DMS114 treated with DMSO at 0.1 percent for 48 hours (cell line): ENCODE data around the gene PCK1.
A peak's percentile ranks its signal among the peaks of the same experiment; 100 is the strongest.

Experiments
- DNase-seq: peaks from one replicate; lab custom pipeline; 2025; ENCODE audit not compliant: unreplicated experiment; lab: John Stamatoyannopoulos, UW

The PCK1 gene

GRCh38 chr20:57587989-57588377 lies 27.1 kb downstream of the PCK1 start:
- DNase-seq = no peak

DNA sequence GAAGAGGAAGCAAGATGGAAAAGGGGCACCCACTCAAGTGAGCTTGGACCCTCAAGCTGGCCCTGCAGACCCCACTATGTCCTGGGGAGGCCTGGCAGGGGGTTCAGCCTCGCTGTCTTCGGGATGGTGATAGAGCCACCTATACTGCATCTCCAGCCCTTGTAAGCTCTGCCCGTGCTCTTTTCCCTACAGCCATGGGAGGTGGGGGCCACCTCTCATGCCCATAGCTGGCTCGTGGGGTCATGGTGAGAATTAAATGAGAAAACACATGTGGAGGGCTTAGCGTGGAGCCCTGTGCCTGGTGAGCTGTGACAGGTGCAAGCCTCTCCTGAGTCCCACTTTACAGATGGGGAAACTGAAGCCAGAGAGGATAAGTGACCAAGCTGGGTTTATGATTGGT lies 27.7 kb downstream of the PCK1 start:
- no peak for DNase-seq

DNA sequence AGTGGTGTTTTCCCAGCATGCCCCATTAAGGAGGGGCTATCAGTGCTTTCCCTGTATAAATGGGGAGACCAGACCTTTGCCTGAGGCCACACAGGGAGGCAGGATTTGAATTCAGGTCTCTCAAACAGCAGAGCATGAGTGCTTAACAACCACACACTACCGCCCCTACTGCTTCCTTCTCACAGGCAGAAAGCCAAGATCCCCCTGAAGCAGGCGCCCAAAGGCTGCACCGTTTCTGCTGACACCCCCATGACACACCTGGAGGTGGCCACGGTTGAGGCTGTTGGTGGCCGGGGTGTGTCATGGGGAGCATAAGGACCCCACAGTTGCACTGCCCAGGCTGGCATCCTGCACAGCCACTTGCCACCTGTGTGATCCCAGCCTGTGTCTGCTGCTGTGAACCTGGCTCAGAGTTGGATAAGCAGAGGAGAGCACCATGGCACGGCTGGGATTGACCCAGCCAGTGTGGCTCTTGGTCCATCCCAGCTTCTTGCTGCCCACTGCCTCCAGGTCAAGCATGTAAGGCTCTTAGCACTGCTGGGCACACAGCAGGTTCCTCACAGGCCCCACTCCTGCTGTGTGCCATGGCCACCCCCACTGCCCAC lies 28.3 kb downstream of the PCK1 start:
- no peak for DNase-seq

GRCh38 chr20:57589728-57590484 lies 29.0 kb downstream of the PCK1 start:
- DNase-seq = no peak

DNA sequence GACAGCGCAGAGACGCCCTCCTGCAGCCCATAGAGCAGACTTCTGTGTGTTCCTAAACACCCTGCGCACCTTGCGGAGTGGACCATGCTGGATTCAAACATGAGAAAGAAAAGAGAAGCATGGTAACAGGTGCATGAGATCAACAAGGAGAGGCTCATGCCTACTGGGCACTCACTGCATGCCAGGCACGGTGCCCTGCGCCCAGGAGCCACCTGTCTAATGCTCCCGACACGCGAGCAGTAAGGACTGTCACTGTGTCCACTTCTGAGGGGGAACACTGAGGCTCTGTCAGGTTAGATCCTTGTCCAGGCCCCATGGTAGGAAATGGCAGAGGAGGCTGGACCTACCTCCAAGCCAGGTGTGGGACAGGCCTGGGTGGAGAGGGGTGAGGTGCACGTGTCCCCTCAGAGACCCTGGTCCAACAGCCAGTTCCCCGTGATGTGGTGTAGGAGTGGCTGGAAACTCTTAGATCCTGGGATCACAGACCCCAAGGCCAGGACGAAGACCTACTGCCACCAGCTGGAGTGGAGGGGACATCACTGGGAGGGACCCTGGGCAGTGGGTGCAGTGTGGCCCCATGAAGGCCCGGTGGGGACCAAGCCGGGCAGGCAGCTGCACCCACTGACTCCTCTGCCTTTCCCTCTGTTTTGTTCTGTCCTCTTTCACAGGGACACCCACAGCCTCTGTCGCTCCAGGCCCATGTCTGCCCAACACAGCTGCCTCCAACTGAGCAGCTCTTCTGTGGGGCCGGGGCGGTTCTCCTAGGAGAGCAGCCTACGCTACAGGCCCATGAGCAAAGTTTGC lies 29.8 kb downstream of the PCK1 start:
- no peak for DNase-seq

DNA sequence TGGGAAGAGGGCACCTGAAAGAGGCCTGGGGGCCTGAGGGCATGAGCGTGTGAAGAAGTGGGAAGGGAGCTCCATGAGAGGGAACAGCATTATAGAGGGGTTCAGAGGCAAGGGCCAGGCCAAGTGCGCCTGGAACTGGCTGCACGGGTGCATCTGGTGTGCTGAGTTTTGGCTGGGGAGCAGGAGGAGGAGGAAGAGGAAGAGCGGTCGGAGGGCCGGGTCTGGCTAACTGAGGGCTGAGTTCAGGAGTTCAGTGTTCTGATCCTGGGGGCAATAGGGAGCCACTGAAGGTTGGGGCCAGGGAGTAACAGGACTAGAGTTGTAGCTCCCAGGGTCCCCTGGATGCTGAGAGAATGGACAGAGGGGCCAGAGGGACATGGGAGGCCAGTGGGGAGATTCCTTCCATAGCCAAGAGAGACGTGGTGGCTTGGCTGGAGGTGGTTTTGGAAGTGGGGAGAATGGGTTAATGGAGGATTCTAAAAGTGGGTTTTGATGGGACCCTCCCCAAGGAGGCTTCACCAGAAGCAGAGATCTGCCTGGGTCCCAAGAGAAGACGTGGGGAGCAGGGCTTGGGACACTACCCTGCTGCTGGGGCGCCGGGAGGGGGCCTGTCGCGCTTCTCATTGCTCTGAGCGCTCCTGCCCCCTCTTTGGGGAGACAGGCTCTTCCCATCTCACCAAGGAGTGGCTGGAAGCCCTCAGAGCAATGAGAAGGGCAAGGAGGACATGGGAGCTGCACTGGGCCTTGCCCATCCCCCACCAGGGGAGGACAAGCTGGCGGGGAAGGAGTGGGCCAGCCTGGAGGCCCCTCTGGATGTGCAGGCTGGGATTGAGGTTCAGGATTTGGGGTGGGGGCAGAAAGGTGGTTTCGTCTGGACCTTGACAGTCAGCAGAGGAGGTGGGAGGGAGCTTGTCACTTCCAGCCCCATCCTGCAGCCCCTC lies 30.6 kb downstream of the PCK1 start:
- DNase-seq = no peak

GRCh38 chr20:57592263-57593092 lies 31.6 kb downstream of the PCK1 start:
- no peak for DNase-seq

GRCh38 chr20:57593134-57593886 lies 32.4 kb downstream of the PCK1 start:
- DNase-seq = no peak

DNA sequence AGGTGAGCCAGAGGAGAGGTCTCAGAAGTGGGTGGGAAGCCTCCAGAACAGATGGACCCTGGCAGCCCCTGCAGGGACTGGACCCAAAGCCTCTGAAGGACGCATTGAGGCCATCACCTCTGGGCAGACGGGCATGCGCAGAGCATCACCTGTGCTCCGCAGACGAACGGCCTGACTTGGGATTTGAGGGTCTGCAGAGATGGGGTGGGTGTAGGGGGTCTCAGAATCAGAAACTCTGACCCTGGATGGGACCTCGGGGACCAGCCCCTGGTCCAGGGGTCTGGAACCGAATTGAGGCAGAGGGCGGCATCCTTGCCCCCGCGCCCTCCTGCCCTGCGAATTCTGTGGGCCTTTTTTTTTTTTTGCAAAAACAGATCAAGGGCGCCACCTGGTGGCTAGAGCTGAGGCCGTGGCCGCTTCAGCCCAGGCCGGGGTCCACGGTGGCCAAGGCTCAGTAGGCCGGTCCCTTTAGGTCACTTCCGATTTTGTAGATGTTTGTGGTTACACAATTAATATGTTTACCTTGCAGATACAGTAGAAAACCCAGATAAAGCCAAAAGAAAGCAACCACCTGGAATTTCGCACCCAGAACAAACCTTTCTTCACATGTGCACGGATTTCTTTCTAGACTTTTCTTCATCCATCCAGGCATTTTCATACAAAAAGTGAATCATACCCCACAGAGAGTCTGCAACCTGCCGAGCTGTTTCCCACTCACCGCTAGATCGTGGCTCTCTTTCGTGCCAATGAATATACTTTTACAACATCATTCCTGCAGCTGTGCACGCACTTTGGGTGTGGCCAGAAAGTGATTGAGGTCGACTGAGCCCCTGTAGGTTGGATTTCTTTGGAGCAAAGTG lies 33.4 kb downstream of the PCK1 start:
- peak; percentile 7 for DNase-seq

GRCh38 chr20:57595041-57596030 lies 34.4 kb downstream of the PCK1 start:
- no peak for DNase-seq

DNA sequence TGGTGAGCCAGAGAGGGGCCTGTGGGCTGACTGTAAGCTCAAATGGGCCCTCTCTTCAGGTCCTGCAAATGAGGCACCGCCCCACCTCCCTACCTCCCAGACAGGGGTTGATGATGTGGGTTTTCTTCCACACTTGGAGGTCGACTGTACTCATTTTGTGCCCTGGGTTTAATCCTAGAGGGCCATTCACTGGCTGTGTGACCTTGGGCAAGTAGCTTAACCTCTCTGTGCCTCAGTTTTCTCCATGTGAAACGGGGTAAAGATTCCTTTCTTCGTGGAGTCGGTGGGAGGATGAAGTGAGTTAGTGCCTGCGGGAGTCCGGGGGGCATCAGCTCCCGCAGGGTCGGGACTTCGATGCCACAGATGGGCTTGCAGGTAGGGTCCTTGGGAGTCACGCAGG lies 35.4 kb downstream of the PCK1 start:
- DNase-seq = no peak

GRCh38 chr20:57596998-57597939 lies 36.4 kb downstream of the PCK1 start:
- DNase-seq = peak; percentile 22

- no peak for DNase-seq
These were observed 37.1 kb downstream of the PCK1 start for GRCh38 chr20:57598060-57598459.

GRCh38 chr20:57598491-57598890 lies 37.6 kb downstream of the PCK1 start:
- no peak for DNase-seq

- no peak for DNase-seq
These were observed 39.7 kb downstream of the PCK1 start for GRCh38 chr20:57600320-57601210.
